Panc1 (cell line): ENCODE data around the gene ZC3H12C. TPM values are rescaled to one million over a fixed set of nuclear protein-coding genes. Genes with fewer than 3 reads are reported as not detected.

Experiments used
- ATAC-seq: fragments of 200-7000 bp; cut with Tn5 transposase; 2 replicates; pipeline ENCODE4 v1.9.1; 2020; ENCODE audit warnings: mild to moderate bottlenecking, moderate library complexity
- BruUV-seq: library from RNA; stranded (reverse); fragments of 400-500 nt; replicated peaks from 2 replicates; lab custom pipeline; 2021; lab: Mats Ljungman, UMichigan
- CTCF ChIA-PET: fragments of 300-600 bp; sonication (Branson Sonifier 250); formaldehyde crosslinking; loops from one replicate; lab custom pipeline; 2022; ENCODE audit warnings: antibody characterized with exemption; lab: Charles Lee
- POLR2A ChIA-PET: fragments of 300-600 bp; sonication (Branson Sonifier 250); formaldehyde crosslinking; loops from one replicate; lab custom pipeline; 2022; ENCODE audit warnings: antibody characterized with exemption; lab: Charles Lee
- DNase-seq: peaks from one replicate; pipeline ENCODE4 v3.0.0-alpha.2; 2010; ENCODE audit warnings: low read depth, low spot score
- H3K27ac ChIP-seq: 2 replicates; pipeline ENCODE4 v1.5.1; 2011; ENCODE audit warnings: mild to moderate bottlenecking, low read length, inconsistent platforms
- H3K27me3 ChIP-seq: fragments of 200-500 bp; sonication (Bioruptor generic); 2 replicates; pipeline ENCODE4 v1.6.0; 2014; ENCODE audit warnings: low read length, inconsistent platforms; ENCODE audit not compliant: control insufficient read depth, insufficient read depth
- H3K36me3 ChIP-seq: fragments of 200-500 bp; sonication (Bioruptor generic); 2 replicates; pipeline ENCODE4 v1.5.1; 2014; ENCODE audit warnings: inconsistent platforms, mild to moderate bottlenecking, low read length, moderate library complexity; ENCODE audit not compliant: control insufficient read depth, insufficient read depth
- H3K4me1 ChIP-seq: 2 replicates; pipeline ENCODE4 v1.5.1; 2011; ENCODE audit warnings: inconsistent platforms, mild to moderate bottlenecking, low read length, moderate library complexity; ENCODE audit not compliant: control insufficient read depth, insufficient read depth
- H3K4me3 ChIP-seq, 2 experiments: 2 replicates each; pipeline ENCODE4 v1.5.1; 2011 to 2012; ENCODE audit warnings: low read depth in 2 of 2, low read length in 2 of 2, mild to moderate bottlenecking in 2 of 2, inconsistent platforms in 1 of 2, moderate library complexity in 1 of 2
- H3K9me3 ChIP-seq: fragments of 200-500 bp; sonication (Bioruptor generic); 2 replicates; pipeline ENCODE4 v1.5.1; 2014; ENCODE audit warnings: low read depth, mild to moderate bottlenecking, inconsistent platforms, low read length, moderate library complexity; ENCODE audit not compliant: control insufficient read depth, insufficient read depth
- POLR2AphosphoS5 ChIP-seq: IDR thresholded peaks from 2 replicates; pipeline ENCODE4 v1.6.1; 2012; ENCODE audit warnings: mild to moderate bottlenecking, low read depth, low read length, moderate library complexity
- SIN3A ChIP-seq: IDR thresholded peaks from 2 replicates; pipeline ENCODE4 v1.6.1; 2012; ENCODE audit warnings: low read depth, mild to moderate bottlenecking, low read length, moderate library complexity, borderline replicate concordance; ENCODE audit not compliant: insufficient read depth
- TCF7L2 ChIP-seq: IDR thresholded peaks from 2 replicates; pipeline ENCODE4 v1.6.1; 2011; ENCODE audit warnings: mild to moderate bottlenecking, low read depth, low read length, inconsistent platforms
- in situ Hi-C: cut with HindIII; loops from 2 replicates; pipeline ENCODE4 v1.10.0; 2016; ENCODE audit warnings: low sequenced_read_pairs, low pct_unique_long_range_greater_than_20kb
- intact Hi-C: fragments of 100-400 bp; cut with micrococcal nuclease; formaldehyde crosslinking; loops from one replicate; pipeline ENCODE4 v1.10.0; 2022; ENCODE audit not compliant: unreplicated experiment
- total RNA-seq: library from RNA; stranded (reverse); gene quantifications from one replicate; pipeline ENCODE4 v1.2.1, GENCODE V29; 2021; ENCODE audit not compliant: unreplicated experiment
- TF ChIP-seq, protein P1 (sequence below), 2 experiments: IDR thresholded peaks; 2 replicates each; pipeline ENCODE4 v1.6.1; 2011 to 2012; ENCODE audit warnings: low read depth in 2 of 2, control low read depth in 1 of 2, low read length in 1 of 2, mild to moderate bottlenecking in 1 of 2, moderate library complexity in 1 of 2; ENCODE audit not compliant: insufficient read depth in 1 of 2
- TF ChIP-seq, protein P2 (sequence below): fragments of 450-650 bp; IDR thresholded peaks from 2 replicates; pipeline ENCODE4 v1.5.1; 2017; ENCODE audit warnings: mild to moderate bottlenecking

ZC3H12C gene
- total RNA-seq, 1 experiment from 2014 or later = 13.5 TPM

DNA sequence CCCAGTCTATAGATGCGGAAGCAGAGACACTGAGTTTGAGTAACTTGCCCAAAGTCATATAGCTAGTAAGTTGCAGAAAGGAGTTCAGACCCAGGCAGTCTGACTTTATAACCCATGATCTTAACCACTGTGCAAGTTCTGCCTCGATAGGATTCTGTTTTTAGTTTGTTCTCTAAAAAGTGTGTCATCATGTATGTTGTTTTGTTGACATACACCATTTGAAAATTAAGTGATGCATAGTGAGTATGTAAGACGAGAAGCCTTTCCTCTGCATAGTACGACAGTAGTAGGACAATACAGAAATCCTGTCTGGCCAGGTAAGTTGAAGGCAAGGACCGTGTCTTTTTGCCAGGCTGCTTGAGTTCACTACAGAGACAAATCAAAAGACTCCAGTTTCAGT is 3.3 kb downstream of the ZC3H12C start:
- ChIA-PET CTCF (no interaction called here), POLR2A (no interaction called here)
- no peak for DNase-seq
- H3K36me3 ChIP-seq = no peaks in the 10 kb centered on the region
- TF ChIP-seq SIN3A = no peak
- no peak for TF ChIP-seq POLR2AphosphoS5
- TF ChIP-seq TCF7L2 = no peak
- TF ChIP-seq, protein P1, sequence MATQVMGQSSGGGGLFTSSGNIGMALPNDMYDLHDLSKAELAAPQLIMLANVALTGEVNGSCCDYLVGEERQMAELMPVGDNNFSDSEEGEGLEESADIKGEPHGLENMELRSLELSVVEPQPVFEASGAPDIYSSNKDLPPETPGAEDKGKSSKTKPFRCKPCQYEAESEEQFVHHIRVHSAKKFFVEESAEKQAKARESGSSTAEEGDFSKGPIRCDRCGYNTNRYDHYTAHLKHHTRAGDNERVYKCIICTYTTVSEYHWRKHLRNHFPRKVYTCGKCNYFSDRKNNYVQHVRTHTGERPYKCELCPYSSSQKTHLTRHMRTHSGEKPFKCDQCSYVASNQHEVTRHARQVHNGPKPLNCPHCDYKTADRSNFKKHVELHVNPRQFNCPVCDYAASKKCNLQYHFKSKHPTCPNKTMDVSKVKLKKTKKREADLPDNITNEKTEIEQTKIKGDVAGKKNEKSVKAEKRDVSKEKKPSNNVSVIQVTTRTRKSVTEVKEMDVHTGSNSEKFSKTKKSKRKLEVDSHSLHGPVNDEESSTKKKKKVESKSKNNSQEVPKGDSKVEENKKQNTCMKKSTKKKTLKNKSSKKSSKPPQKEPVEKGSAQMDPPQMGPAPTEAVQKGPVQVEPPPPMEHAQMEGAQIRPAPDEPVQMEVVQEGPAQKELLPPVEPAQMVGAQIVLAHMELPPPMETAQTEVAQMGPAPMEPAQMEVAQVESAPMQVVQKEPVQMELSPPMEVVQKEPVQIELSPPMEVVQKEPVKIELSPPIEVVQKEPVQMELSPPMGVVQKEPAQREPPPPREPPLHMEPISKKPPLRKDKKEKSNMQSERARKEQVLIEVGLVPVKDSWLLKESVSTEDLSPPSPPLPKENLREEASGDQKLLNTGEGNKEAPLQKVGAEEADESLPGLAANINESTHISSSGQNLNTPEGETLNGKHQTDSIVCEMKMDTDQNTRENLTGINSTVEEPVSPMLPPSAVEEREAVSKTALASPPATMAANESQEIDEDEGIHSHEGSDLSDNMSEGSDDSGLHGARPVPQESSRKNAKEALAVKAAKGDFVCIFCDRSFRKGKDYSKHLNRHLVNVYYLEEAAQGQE (IDR thresholded peaks at IDR 0.05; ENCODE audit: insufficient read depth in 1 of 2, low read depth in 2 of 2, low read length in 1 of 2) = no peak
- TF ChIP-seq, protein P2, sequence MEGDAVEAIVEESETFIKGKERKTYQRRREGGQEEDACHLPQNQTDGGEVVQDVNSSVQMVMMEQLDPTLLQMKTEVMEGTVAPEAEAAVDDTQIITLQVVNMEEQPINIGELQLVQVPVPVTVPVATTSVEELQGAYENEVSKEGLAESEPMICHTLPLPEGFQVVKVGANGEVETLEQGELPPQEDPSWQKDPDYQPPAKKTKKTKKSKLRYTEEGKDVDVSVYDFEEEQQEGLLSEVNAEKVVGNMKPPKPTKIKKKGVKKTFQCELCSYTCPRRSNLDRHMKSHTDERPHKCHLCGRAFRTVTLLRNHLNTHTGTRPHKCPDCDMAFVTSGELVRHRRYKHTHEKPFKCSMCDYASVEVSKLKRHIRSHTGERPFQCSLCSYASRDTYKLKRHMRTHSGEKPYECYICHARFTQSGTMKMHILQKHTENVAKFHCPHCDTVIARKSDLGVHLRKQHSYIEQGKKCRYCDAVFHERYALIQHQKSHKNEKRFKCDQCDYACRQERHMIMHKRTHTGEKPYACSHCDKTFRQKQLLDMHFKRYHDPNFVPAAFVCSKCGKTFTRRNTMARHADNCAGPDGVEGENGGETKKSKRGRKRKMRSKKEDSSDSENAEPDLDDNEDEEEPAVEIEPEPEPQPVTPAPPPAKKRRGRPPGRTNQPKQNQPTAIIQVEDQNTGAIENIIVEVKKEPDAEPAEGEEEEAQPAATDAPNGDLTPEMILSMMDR = no peak
- ATAC-seq = no peak
- H3K27ac ChIP-seq = no peak overlapping the region
- in situ Hi-C loops (no loop called here), intact Hi-C loops (no loop called here)
- H3K4me1 ChIP-seq = peaks cover 40% of the 10 kb centered on the region
- no TSS peak for BruUV-seq
- H3K27me3 ChIP-seq = no peaks in the 10 kb centered on the region
- no peak overlapping the region for H3K4me3 ChIP-seq
- no peaks in the 10 kb centered on the region for H3K9me3 ChIP-seq

DNA sequence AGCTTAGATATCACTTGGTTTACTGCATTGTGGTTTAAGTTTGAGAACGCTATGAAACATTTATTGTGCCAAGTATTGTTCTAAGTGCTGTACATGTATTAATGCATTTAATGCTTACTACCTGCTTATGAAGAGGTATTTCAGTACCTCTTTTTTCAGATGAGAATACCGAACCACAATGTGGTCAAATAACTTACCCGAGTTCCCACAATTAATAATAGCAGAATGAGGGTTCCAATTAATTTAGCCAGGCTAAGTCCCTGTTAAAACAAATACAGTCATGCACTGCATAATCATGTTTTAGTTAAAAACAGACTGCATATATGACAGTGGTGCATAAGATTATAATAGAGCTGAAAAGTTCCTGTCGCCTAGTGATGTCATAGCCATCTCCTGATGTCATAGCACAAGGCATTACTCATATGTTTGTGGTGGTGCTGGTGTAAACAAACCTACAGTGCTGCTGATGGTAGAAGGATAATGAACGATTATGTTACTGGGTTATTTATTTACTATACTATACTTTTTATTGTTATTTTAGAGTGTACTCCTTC is 4.3 kb downstream of the ZC3H12C start:
- Histone ChIP-seq H3K27me3 (no peaks in the 10 kb centered on the region), H3K36me3 (no peaks in the 10 kb centered on the region), H3K4me3 (no peak overlapping the region), H3K9me3 (no peaks in the 10 kb centered on the region), H3K27ac (no peak overlapping the region), H3K4me1 (peaks cover 34% of the 10 kb centered on the region)
- in situ Hi-C loops (no loop called here), intact Hi-C loops (no loop called here)
- no TSS peak for BruUV-seq
- POLR2A ChIA-PET = no interaction called here
- CTCF ChIA-PET = no interaction called here
- DNase-seq = no peak
- TF ChIP-seq SIN3A = no peak
- TF ChIP-seq, protein P1 (IDR thresholded peaks at IDR 0.05; ENCODE audit: insufficient read depth in 1 of 2, low read depth in 2 of 2, low read length in 1 of 2) = no peak
- TF ChIP-seq, protein P2 = no peak
- TF ChIP-seq TCF7L2 = no peak
- TF ChIP-seq POLR2AphosphoS5 = no peak
- ATAC-seq = no peak
